A673 (cell line): ENCODE results near the gene MAGOH. TPM values are rescaled to one million over a fixed set of nuclear protein-coding genes. Genes with fewer than 3 reads are reported as not detected.

Experiments
- BruUV-seq: library from RNA; stranded (reverse); fragments of 400-500 nt; replicated peaks from 2 replicates; lab custom pipeline; 2021; lab: Mats Ljungman, UMichigan
- CTCF ChIA-PET: fragments of 300-600 bp; sonication (Branson Sonifier 250); formaldehyde crosslinking; loops from one replicate; lab custom pipeline; 2022; ENCODE audit warnings: antibody characterized with exemption; lab: Charles Lee
- POLR2A ChIA-PET: fragments of 300-600 bp; sonication (Branson Sonifier 250); formaldehyde crosslinking; loops from one replicate; lab custom pipeline; 2022; ENCODE audit warnings: antibody characterized with exemption; ENCODE audit not compliant: low non-redundant PET; lab: Charles Lee
- DNase-seq: peaks from one replicate; pipeline ENCODE4 v3.0.0-alpha.2; 2015; ENCODE audit warnings: low spot score
- H3K27ac ChIP-seq: fragments of 200-600 bp; sonication (generic); 2 replicates; pipeline ENCODE4 v1.5.1; 2016; ENCODE audit warnings: mixed run types, low read depth, mild to moderate bottlenecking, mixed read lengths, antibody characterized with exemption, low read length; ENCODE audit not compliant: poor library complexity, severe bottlenecking
- H3K27me3 ChIP-seq: fragments of 200-600 bp; sonication (generic); replicated peaks from 2 replicates; pipeline ENCODE4 v1.6.1; 2017; ENCODE audit warnings: mixed run types, low read depth, mild to moderate bottlenecking, mixed read lengths, antibody characterized with exemption, low read length; ENCODE audit not compliant: insufficient read depth, poor library complexity
- H3K36me3 ChIP-seq: fragments of 200-600 bp; sonication (generic); 2 replicates; pipeline ENCODE4 v1.6.1; 2016; ENCODE audit warnings: mixed run types, mild to moderate bottlenecking, mixed read lengths, antibody characterized with exemption, low read length; ENCODE audit not compliant: insufficient read depth, poor library complexity, severe bottlenecking
- H3K4me1 ChIP-seq: fragments of 200-600 bp; sonication (generic); 2 replicates; pipeline ENCODE4 v1.6.1; 2017; ENCODE audit warnings: mixed run types, mild to moderate bottlenecking, mixed read lengths, antibody characterized with exemption, low read length; ENCODE audit not compliant: insufficient read depth, poor library complexity, severe bottlenecking
- H3K4me3 ChIP-seq: fragments of 200-600 bp; sonication (generic); 2 replicates; pipeline ENCODE4 v1.5.1; 2016; ENCODE audit warnings: low read depth, mixed run types, mild to moderate bottlenecking, mixed read lengths, low read length; ENCODE audit not compliant: poor library complexity, severe bottlenecking
- H3K9me3 ChIP-seq: fragments of 200-600 bp; sonication (generic); 2 replicates; pipeline ENCODE4 v1.6.1; 2016; ENCODE audit warnings: mixed run types, low read depth, mild to moderate bottlenecking, mixed read lengths, antibody characterized with exemption, low read length; ENCODE audit not compliant: poor library complexity, severe bottlenecking
- EZH2 ChIP-seq: fragments of 200-600 bp; sonication (generic); IDR thresholded peaks from 2 replicates; pipeline ENCODE4 v1.6.1; 2017; ENCODE audit warnings: borderline replicate concordance, low read depth, mild to moderate bottlenecking, mixed read lengths, antibody characterized with exemption, low read length; ENCODE audit not compliant: poor library complexity, severe bottlenecking
- intact Hi-C: fragments of 100-400 bp; cut with micrococcal nuclease; formaldehyde crosslinking; loops from one replicate; pipeline ENCODE4 v1.10.0; 2022; ENCODE audit not compliant: unreplicated experiment
- total RNA-seq: library from RNA; stranded (reverse); gene quantifications from 2 replicates; pipeline ENCODE4 v1.2.3, GENCODE V29; 2021
- TF ChIP-seq, protein P1 (sequence below): fragments of 300-800, 200-600 bp; sonication (generic); conservative IDR thresholded peaks from 2 replicates; pipeline ENCODE4 v1.5.1; 2017; ENCODE audit warnings: low read depth, mild to moderate bottlenecking, antibody characterized with exemption, low read length, moderate library complexity, mixed read lengths

The MAGOH gene
- total RNA-seq, 1 experiment from 2014 or later, result 76.3 TPM

DNA sequence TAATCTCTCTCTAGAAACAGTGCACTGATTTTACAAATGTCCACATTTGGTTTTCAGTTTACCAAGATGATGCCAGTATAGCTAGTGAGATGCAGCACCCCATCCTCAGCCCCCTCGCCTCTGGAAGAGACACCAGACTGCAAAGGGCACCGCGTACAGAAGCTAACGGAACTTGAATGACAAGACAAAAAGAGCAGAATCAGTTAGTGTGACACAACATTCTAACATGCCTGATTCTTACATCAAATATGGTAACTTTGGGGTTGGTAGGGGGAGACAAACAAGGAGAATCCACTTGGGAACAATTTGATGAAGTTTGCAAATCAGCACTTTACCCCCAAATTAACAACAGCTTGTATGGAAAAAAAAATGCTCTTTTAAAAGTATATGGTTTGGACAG is 4.1 kb upstream of the MAGOH start:
- no TSS peak for BruUV-seq
- ChIA-PET POLR2A (no interaction called here), CTCF (no interaction called here)
- Histone ChIP-seq H3K36me3 (no peaks in the 10 kb centered on the region), H3K9me3 (no peaks in the 10 kb centered on the region), H3K27ac (no peak overlapping the region), H3K4me1 (peaks cover 5% of the 10 kb centered on the region), H3K27me3 (peaks cover 8% of the 10 kb centered on the region), H3K4me3 (no peak overlapping the region)
- DNase-seq, result no peak
- TF ChIP-seq, protein P1, sequence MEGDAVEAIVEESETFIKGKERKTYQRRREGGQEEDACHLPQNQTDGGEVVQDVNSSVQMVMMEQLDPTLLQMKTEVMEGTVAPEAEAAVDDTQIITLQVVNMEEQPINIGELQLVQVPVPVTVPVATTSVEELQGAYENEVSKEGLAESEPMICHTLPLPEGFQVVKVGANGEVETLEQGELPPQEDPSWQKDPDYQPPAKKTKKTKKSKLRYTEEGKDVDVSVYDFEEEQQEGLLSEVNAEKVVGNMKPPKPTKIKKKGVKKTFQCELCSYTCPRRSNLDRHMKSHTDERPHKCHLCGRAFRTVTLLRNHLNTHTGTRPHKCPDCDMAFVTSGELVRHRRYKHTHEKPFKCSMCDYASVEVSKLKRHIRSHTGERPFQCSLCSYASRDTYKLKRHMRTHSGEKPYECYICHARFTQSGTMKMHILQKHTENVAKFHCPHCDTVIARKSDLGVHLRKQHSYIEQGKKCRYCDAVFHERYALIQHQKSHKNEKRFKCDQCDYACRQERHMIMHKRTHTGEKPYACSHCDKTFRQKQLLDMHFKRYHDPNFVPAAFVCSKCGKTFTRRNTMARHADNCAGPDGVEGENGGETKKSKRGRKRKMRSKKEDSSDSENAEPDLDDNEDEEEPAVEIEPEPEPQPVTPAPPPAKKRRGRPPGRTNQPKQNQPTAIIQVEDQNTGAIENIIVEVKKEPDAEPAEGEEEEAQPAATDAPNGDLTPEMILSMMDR, result no peak
- TF ChIP-seq EZH2, result no peak
- intact Hi-C loops, result no loop called here

DNA sequence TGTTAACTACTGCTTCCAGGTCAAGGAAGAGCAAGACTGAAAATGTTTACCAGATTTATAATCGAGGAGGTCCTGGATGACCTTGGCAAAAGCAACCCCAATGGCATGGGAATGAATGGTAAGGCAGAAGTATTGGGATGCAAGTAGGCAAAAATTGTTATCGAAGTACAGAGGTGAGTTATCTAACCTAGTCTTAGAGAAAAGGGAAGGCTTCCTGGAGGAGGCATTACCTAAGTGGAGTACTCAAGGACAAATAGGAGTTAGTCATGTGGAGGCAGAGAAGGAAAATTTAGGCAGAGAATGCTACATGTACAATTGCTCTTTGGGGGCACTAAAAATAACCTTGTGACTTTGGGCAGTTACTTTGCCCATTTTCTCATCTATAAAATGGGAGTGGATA is 3.5 kb upstream of the MAGOH start:
- BruUV-seq, result no TSS peak
- intact Hi-C loops, result no loop called here
- H3K9me3 ChIP-seq, result no peaks in the 10 kb centered on the region
- H3K4me1 ChIP-seq, result peaks cover 5% of the 10 kb centered on the region
- peaks cover 8% of the 10 kb centered on the region for H3K27me3 ChIP-seq
- DNase-seq, result no peak
- no peaks in the 10 kb centered on the region for H3K36me3 ChIP-seq
- TF ChIP-seq, protein P1, result no peak
- TF ChIP-seq EZH2, result no peak
- ChIA-PET POLR2A (no interaction called here), CTCF (no interaction called here)
- H3K4me3 ChIP-seq, result no peak overlapping the region
- H3K27ac ChIP-seq, result no peak overlapping the region

DNA sequence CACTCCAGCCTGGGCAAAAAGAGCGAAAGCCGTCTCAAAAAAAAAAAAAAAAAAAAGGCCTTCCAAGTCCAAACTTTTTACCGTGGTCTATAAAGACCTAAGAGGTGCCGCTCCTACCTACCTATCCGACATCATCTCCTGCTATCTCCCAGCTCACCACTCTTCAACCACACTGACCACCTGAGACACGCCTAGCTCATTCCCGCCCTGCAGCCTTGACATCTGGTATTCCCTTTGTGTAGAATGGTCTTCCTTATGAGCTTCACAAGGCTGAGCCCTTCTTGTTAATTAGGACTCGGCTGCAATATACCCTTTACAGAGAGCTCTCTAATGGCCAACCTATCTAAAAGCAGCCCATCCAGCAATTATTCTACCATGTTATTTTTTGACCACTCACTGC is 680 bp downstream of the MAGOH start:
- no peaks in the 10 kb centered on the region for H3K9me3 ChIP-seq
- no TSS peak for BruUV-seq
- TF ChIP-seq EZH2, result no peak
- TF ChIP-seq, protein P1, result no peak
- peaks cover 29% of the 10 kb centered on the region for H3K36me3 ChIP-seq
- H3K4me1 ChIP-seq, result peaks cover 5% of the 10 kb centered on the region
- ChIA-PET CTCF (no interaction called here), POLR2A (no interaction called here)
- H3K27me3 ChIP-seq, result no peaks in the 10 kb centered on the region
- DNase-seq, result no peak
- intact Hi-C loops, result no loop called here
- H3K4me3 ChIP-seq, result peak overlapping the region; percentile 95
- peak overlapping the region; percentile 87 for H3K27ac ChIP-seq
